Measurements from ENCODE around the gene CROCC. TPM values are rescaled to one million over a fixed set of nuclear protein-coding genes. Genes with fewer than 3 reads are reported as not detected.

Gene CROCC
- total and polyA plus RNA-seq, 9 of the 15 experiments (the other 6 are each of a cell fraction or from before 2014, with no cell fraction given) = 0.17 to 15.4 (median 7.6) TPM

- intact Hi-C loops (cut with micrococcal nuclease) = no loop called here
Measured at GRCh38 chr1:16915627-16915973, 6.1 kb upstream of the CROCC start.

More at GRCh38 chr1:16915627-16915973, 6.1 kb upstream of the CROCC start:
- Histone ChIP-seq H3K4me3 (no peak overlapping the region), H3K27me3 (ENCODE audit: control insufficient read depth in 2 of 2, insufficient read depth in 2 of 2, low read length in 2 of 2) (no peaks in the 10 kb centered on the region), H3K4me2 (ENCODE audit: insufficient read depth, low read length) (no peak overlapping the region), H3K36me3 (ENCODE audit: control insufficient read depth, insufficient read depth, low read length) (no peaks in the 10 kb centered on the region), H3K9me1 (ENCODE audit: control insufficient read depth, insufficient read depth, low read length) (no peaks in the 10 kb centered on the region), H3K9ac (ENCODE audit: insufficient read depth in 1 of 2, low read depth in 2 of 2, low read length in 2 of 2) (no peak overlapping the region), H3K79me2 (ENCODE audit: control insufficient read depth, insufficient read depth, low read length) (no peaks in the 10 kb centered on the region), H3K27ac (ENCODE audit: extremely low read depth, low read depth, low read length) (no peak overlapping the region), H3K9me3 (replicated peaks; ENCODE audit: control insufficient read depth, insufficient read depth, low read depth, low read length) (no peaks in the 10 kb centered on the region), H3K4me1 (replicated peaks in 1 of 2; ENCODE audit: control insufficient read depth in 2 of 2, insufficient read depth in 2 of 2, low read length in 2 of 2) (peaks cover 3 to 21% of the 10 kb centered on the region in 2 experiments; a peak in 3 of 5 replicates), H4K20me1 (replicated peaks; ENCODE audit: control insufficient read depth, insufficient read depth, low read length) (no peaks in the 10 kb centered on the region), H2AFZ (ENCODE audit: low read depth, low read length) (no peak overlapping the region)
- no TSS peak for BruUV-seq (replicated peaks)
- peak in 1 of 2 experiments; percentile 16; a peak in 1 of 4 replicates for TF ChIP-seq RAD21 (CRISPR knock-in tag; conservative IDR thresholded peaks at IDR 0.05 in 1 of 2, IDR thresholded peaks at IDR 0.05 in 1 of 2)
- peak; percentile 88 for TF ChIP-seq ZNF384 (IDR thresholded peaks at IDR 0.05; ENCODE audit: low read depth, low read length)
- peak; percentile 66; the same call in 1 of the 2 replicates for TF ChIP-seq SPI1 (IDR thresholded peaks at IDR 0.05; ENCODE audit: borderline replicate concordance, low read depth, low read length)
- TF ChIP-seq, protein P1, sequence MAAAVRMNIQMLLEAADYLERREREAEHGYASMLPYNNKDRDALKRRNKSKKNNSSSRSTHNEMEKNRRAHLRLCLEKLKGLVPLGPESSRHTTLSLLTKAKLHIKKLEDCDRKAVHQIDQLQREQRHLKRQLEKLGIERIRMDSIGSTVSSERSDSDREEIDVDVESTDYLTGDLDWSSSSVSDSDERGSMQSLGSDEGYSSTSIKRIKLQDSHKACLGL (CRISPR knock-in tag; IDR thresholded peaks at IDR 0.05; ENCODE audit: borderline replicate concordance, poor library complexity, severe bottlenecking) = no peak
- no peak for TF ChIP-seq CREBBP (IDR thresholded peaks at IDR 0.05; ENCODE audit: low read depth, low read length)
- TF ChIP-seq TFAP4 (CRISPR knock-in tag; IDR thresholded peaks at IDR 0.05; ENCODE audit: borderline replicate concordance) = 0 out of 2 replicates have a peak, but pooled peaks have one; percentile 50
- TF ChIP-seq, protein P2, sequence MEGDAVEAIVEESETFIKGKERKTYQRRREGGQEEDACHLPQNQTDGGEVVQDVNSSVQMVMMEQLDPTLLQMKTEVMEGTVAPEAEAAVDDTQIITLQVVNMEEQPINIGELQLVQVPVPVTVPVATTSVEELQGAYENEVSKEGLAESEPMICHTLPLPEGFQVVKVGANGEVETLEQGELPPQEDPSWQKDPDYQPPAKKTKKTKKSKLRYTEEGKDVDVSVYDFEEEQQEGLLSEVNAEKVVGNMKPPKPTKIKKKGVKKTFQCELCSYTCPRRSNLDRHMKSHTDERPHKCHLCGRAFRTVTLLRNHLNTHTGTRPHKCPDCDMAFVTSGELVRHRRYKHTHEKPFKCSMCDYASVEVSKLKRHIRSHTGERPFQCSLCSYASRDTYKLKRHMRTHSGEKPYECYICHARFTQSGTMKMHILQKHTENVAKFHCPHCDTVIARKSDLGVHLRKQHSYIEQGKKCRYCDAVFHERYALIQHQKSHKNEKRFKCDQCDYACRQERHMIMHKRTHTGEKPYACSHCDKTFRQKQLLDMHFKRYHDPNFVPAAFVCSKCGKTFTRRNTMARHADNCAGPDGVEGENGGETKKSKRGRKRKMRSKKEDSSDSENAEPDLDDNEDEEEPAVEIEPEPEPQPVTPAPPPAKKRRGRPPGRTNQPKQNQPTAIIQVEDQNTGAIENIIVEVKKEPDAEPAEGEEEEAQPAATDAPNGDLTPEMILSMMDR (IDR thresholded peaks at IDR 0.05 in 2 of 3, conservative IDR thresholded peaks at IDR 0.05 in 1 of 3; ENCODE audit: insufficient read depth in 2 of 3, low read depth in 1 of 3, low read length in 3 of 3) = peak; percentile 35 to 54 (median 39); a peak in 3 of 6 replicates
- no peak for TF ChIP-seq MYNN (IDR thresholded peaks at IDR 0.05)
- no peak for TF ChIP-seq MYNN (CRISPR knock-in tag; IDR thresholded peaks at IDR 0.05)
- no peak for TF ChIP-seq SAFB (IDR thresholded peaks at IDR 0.05; ENCODE audit: borderline replicate concordance, low read depth, low read length)
- TF ChIP-seq BCOR (IDR thresholded peaks at IDR 0.05) = peak; percentile 27; the same call in 1 of the 2 replicates
- TF ChIP-seq TCF3 (CRISPR knock-in tag; IDR thresholded peaks at IDR 0.05) = no peak
- no peak for TF ChIP-seq ZBTB7A (IDR thresholded peaks at IDR 0.05; ENCODE audit: borderline replicate concordance, control insufficient read depth, low read depth, low read length)
- 0 out of 2 replicates have a peak, but pooled peaks have one; percentile 18 for TF ChIP-seq SMC3 (conservative IDR thresholded peaks at IDR 0.05; ENCODE audit: insufficient read depth, low read depth, low read length)
- TF ChIP-seq SIX5 (IDR thresholded peaks at IDR 0.05; ENCODE audit: borderline replicate concordance in 1 of 2, insufficient read depth in 1 of 2, low read depth in 1 of 2, low read length in 2 of 2) = no peak
- no peak for TF ChIP-seq DLX4 (CRISPR knock-in tag; IDR thresholded peaks at IDR 0.05)
- FAIRE-seq = no peak
- CTCF ChIA-PET (ENCODE audit: low intra/inter-chr PET ratio) = interaction anchor here (0.6 kb wide), 1 partner anchor 129 kb away, joined by 3 read pairs; no protein-coding TSS in a partner anchor
- in situ Hi-C loops (cut with MboI) = loop anchor here (25.0 kb wide), 1 partner anchor 303 kb away; the partner anchor contains the start of gene NBPF1
- ATAC-seq = 0 out of 3 replicates have a peak, but pooled peaks have one; percentile 3
- peak in 1 of 4 experiments; percentile 47 for DNase-seq (ENCODE audit: extremely low read depth in 1 of 4, low spot score in 3 of 4)
- 38% methylated on average over 4 of the region's 4 CpGs for WGBS (ENCODE audit: insufficient coverage, low coverage, missing lambda C conversion rate)
- POLR2A ChIA-PET = interaction anchor here (1.1 to 3.4 kb wide), 2 partner anchors 10 to 23 kb away, joined by 4 to 33 read pairs; no protein-coding TSS in a partner anchor
